ENCODE results near the gene DERL3.

GRCh38 chr22:23857606-23858483 lies 19.0 kb upstream of the DERL3 start, which contains the start of gene SLC2A11:
- TF ChIP-seq EZH2 (IDR thresholded peaks at IDR 0.05; ENCODE audit: insufficient read depth, poor library complexity, severe bottlenecking) (no peak), EZH2phosphoT487 (IDR thresholded peaks at IDR 0.05; ENCODE audit: insufficient read depth, low read depth) (no peak)

Measured in GM23248 (cell line).